AG09319 (cell line): Measurements from ENCODE around the gene ITFG1.
"Not testable (repeated sequence)": the region's sequence is repeated elsewhere in the genome, so short reads cannot be mapped to it uniquely, and the experiment has no call there.

Source experiments
- DNase-seq: peaks from one replicate; pipeline ENCODE4 v3.0.0-alpha.2; 2010; ENCODE audit warnings: low read depth; ENCODE audit errors: extremely low read depth
- CTCF ChIP-seq: IDR thresholded peaks from 2 replicates; pipeline ENCODE4 v1.5.1; 2011; ENCODE audit warnings: low read depth, mild to moderate bottlenecking, inconsistent platforms, low read length, moderate library complexity

ITFG1 gene

GRCh38 chr16:47470810-47471209, 9.9 kb upstream of the ITFG1 start:
- no peak for DNase-seq
- TF ChIP-seq CTCF, result no peak

GRCh38 chr16:47470211-47470610, 9.3 kb upstream of the ITFG1 start:
- no peak for TF ChIP-seq CTCF
- DNase-seq, result no peak

- no peak for TF ChIP-seq CTCF
- DNase-seq, result no peak
Observed at GRCh38 chr16:47469227-47469626, 8.4 kb upstream of the ITFG1 start.

GRCh38 chr16:47468070-47468689, 7.3 kb upstream of the ITFG1 start:
- not testable (repeated sequence) for DNase-seq

DNA sequence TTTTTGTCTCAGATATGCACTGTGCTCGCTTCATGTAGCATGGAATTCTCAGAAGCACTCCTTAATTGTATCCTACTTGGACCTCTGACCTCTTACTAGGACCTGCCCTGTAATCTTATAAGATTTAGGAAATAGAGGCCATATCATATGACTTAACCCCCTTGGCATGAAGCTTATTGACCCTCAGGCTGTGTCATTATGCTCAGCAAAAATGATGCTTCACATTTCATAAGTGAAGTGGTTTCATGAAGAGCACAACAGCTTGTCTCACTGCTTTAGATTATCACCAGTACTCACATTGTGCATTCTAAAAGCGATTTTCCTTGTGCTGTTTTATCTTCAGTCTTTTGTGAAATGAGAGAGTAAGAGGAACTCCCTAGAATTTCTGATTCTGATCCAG, 6.6 kb upstream of the ITFG1 start:
- no peak for TF ChIP-seq CTCF
- no peak for DNase-seq

- no peak for DNase-seq
- no peak for TF ChIP-seq CTCF
Observed at GRCh38 chr16:47465919-47466630, 5.2 kb upstream of the ITFG1 start.

GRCh38 chr16:47463771-47464624, 3.1 kb upstream of the ITFG1 start:
- DNase-seq, result no peak
- no peak for TF ChIP-seq CTCF
